ENCODE measurements around the gene GFPT1.

DNA sequence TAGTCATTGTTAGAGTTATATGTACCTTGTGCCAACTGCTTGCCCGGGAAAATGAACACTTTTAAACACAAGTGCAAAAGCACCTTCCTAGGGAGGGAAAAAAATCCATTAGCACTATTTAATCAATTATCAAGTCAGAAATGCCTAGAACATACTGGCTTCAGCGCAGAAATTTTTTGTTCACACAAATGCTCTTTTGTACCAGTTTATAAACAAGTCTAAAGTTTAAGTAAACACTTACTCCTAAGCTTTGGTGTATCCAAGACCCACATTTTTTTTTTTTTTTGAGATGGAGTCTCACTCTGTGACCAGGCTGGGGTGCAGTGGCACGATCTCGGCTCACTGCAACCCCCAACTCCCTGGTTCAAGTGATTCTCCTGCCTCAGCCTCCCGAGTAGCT is 30.6 kb downstream of the GFPT1 start:
- TF ChIP-seq CTCF (conservative IDR thresholded peaks at IDR 0.05; ENCODE audit: low read depth, low read length) (no peak), EZH2 (IDR thresholded peaks at IDR 0.05; ENCODE audit: low read length, unreplicated experiment) (no peak), EZH2phosphoT487 (IDR thresholded peaks at IDR 0.05; ENCODE audit: borderline replicate concordance, low read length) (no peak)
